TTC549 (cell line): ENCODE measurements around the gene IKZF1.

Experiments used
- FAIRE-seq: peaks from 2 replicates; lab custom pipeline; 2012; peaks lifted over from hg19 to GRCh38; lab: Jason Lieb, UNC

Gene IKZF1

DNA sequence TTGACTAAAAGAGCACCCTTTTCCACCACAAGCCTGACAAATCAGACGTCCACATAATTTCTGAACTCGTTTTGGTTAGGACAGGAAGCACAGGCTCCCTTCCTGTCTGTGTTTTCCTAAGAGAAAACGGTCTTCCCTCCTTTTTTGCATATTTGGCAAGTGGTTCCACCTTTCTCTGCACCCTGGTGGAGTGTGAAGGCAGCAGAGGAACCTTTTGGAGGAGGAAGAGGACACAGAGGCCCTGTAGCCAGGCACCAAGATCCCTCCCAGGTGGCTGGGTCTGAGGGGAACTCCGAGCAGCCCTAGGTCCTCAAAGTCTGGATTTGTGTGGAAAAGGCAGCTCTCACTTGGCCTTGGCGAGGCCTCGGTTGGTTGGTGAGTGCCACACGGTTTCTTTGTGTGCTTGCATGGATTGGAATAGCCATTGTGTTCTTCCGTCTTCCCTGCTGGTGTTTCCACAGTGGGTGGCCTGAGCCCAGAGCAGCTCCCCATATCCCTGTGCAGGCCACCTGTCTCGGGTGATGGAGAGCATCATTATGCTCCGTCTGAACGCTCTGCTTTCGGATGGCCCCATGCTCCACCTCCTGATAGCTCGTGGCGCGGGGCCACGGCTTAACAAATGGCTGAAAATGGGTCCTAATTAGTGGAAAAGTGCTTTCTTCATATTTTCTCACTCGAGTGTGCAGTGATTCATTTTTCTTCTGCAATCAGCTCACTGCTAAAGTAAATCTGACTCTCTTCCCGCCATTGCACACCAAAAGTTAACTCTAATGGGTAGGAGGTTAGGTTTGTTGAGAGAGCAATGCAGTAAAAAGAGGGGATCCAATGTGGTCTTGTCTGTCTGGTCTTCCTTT, 4.2 kb downstream of the IKZF1 start:
- no peak for FAIRE-seq

DNA sequence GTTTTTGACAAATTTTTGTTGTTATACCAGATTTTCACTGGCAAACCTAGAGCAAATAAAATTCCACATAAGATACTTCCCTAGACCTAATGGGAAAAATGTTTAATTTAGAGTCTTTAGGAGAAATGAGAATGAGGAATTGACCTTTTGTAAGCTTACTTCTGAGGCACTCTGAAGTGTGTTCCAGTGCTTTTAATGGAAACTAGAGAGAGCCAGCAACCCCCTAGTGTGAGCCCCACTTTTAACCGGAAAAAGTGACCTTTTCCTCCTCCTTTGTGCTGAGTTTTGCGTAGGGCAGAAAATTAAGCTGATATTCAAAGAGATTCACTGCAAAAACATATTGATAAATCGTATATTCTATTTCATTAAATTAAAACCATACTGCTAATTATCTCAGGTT, 5.2 kb downstream of the IKZF1 start:
- FAIRE-seq: no peak

DNA sequence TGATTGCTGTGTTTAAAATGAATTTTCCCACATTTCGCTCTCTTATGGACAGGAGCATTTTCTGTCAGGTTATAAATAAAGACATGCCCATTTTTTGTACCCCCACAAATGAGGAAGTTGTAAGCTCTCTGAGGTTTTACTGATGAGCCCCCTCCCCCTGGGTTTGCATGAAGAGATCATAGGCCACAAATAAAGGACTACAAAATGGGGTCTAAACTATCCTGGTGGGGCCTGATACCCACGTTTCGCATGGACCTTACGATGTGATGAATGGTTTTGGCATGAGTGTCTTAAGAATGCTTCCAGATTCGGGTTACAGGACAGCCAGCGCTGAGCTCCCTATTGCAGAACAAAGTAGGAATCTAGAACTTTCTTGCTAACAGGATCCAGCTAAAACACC, 5.8 kb downstream of the IKZF1 start:
- no peak for FAIRE-seq

DNA sequence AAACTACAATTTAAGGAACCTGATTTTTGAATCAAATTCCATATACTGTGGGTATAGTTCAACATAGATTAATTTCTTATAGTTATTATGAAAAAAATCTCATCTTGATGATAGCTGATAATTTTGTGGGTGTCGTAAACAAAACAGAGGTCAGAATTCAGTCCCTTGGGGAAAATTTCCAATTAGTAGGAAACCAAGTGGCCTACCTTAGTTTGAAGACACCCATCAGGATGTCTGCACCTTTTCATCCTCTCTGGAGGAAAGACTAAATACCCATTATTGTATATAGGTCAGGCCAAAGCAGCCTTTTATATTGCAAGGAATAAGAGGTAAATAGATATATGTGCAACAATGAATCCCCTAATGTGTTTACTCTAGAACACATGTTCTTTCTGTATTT, 6.4 kb downstream of the IKZF1 start:
- no peak for FAIRE-seq

DNA sequence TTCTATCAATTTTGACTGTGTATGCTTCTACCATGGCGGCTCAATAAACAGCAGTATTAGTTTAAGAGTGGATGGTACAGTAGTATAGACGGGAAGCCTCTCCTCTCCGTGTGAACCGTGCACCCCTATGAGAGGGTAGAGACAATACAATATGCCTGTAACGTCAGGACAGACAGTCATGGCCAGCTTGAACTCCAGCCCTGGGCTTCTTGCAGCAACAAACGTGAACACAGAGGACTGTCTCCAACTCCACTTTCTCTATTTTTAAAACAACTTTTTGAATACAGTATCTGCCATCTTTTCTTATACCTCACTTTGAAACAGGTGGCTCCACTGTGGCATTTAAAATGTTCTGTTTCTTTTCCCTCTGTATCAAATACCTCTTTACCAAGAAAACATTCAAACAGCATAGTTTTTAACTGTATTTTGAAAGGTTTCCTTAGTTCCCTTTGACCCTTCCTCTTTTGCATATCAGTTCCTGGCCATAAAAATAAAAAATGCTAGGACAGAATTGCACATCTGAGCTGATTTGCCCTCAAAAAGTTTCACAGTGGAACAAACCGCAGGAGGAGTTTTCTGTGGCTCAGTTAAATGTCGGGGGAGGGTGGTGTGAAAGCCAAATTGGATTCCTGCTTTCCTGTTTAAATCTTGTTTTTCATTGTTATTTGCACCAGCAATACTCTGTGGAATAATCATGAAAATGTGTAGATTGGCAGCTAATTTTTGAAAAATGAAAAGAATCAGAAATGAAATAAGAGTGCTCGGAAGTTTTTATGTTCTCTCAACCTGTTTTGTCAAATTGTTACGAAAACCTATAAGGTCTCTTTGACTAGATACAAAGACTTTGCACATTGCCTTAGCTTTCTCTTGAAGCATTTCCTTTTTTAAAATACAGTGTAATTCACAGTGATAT, 8.0 kb downstream of the IKZF1 start:
- no peak for FAIRE-seq

DNA sequence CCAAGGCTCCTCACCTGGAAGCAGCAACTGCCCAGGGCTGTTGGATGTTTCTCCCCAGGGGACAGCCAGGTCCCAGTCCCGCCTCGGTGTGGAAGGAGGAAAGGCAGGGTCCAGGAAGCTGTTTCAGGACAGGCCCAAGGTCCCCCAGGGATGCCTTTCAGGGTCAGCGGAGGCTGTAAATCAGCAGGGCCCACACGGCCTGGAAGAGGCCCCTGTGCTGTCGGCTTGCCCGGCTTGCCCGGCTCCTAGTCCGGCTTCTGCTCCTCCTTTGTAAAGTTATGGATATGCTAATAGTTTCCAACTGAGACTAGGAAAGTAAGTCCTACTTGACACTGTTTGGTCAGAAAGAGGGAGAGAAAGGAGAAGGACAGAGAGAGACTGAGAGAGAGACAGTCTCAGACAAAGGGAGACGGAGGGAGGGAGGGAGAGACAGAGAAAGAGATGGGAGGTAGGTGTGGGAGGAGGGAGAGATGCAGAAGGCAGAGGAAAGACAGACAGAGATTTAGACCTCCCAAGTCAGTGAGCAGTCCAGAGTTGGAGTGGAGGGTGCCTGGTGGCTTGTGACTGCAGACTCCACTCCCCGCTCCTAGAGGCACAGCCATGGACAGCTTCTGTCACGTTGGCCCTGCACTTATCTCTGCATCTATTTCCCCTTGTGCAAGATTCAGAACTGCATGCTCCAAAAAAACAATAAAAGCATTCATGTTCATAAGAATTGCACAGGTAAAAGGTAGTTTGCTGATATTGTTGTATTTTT, 10.5 kb downstream of the IKZF1 start:
- FAIRE-seq: no peak

DNA sequence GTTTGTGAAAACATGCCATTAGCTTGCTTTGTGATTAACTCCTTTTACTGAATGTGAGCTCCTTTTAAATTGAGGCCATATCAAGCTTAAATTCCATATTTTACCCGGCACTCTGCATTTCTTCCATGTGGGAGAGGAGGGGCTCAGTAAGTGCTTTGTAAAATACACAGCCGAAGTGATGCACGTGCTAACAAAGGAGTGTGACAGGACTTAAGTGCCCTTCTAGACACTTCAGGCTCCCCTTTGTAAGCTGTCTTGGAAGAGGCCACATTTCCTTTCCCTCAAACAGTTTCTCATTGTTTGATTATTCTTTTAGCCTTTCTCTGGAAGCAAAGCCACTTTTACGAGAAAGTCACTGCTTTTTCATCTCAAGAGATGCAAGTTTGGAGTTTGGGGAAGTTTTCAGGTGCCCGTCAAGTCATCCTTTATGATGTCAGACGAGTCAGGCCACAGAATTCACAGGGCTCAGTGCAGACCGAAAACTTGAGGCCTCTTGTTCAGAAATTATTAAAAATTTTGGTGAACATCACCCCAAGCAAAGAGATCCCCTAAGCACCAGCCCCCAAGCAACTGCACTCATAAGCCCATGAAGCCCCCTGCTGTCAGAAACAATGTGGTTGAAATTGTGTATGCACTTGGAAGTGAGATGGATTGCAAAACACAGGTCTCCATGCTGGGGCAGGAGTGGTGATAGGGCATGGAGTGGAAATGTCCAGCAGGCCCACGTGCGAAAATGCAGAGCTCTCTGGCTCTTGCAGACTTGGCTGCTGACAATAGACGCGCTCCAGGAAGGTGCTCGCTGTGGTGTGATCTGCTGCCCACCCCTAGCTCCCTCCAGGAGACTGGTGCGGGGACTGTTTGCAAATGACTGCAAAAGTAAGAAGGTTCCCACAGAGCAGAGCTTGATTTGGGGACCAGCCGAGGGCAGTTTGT, 11.5 kb downstream of the IKZF1 start:
- no peak for FAIRE-seq

DNA sequence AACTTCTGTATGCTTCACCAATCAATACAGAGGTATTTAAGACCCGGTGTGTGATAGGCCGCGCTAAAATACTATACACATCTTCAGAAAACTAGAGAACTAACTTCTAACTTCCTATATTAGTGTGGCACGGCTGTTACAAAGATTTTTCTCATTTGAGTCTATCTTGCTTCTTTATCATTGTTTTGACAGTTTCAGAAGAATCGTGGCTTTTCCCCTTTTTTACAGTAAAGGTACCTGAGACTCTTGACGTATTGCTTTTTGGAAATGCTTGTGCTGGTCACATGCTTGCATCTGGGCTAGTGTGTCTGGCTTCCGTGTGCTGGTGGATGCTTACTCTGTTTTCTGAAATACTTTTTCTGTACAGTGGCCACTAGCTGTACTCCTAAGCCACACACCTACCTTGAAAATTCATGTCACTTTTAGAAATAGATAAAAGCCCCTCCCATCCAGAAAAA, 12.7 kb downstream of the IKZF1 start:
- FAIRE-seq: no peak

DNA sequence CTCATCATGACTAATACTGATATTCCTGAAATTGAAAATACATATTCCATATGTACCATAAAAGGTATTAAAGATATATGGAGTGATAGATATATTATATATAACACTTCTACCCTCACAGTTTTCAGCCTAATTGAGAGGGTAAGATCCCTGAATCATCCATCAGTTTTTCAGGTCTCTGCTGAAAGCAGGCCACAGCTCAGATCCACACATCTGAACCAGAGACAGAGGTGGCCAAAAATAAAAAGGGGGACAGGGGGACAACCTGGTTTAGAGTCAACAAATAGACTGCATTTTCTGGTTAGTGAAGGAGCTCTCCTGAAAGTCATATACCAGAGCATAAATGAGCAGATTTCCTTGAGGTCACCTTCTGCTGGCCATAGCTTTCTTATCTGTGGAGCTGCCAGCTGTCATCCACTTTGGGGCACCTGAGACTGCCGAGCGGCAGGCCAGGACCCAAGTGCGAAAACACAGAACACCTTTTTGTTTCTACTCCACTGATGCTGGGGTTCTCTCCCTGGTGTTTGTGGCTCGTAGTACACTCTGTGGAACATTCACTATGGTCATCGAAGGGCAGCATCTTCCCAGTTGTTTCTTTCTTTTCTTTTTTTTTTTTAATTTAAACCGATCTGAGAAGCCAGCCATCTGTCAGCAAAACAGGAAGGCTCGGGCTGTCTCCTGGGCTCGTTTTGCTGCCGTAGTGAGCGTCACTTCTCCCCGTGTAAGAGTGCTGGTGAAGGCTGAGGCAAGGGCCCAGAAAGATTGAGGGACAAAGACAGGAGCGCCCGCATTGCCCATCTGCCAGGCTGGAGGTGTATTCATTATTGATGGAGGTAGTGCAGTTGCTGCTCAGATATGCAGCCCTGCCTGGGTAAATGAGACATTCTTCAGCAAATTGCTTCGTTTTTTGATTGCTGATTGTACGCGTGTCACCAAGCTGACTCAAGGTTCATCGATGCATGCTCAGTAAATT, 13.5 kb downstream of the IKZF1 start:
- FAIRE-seq: no peak

DNA sequence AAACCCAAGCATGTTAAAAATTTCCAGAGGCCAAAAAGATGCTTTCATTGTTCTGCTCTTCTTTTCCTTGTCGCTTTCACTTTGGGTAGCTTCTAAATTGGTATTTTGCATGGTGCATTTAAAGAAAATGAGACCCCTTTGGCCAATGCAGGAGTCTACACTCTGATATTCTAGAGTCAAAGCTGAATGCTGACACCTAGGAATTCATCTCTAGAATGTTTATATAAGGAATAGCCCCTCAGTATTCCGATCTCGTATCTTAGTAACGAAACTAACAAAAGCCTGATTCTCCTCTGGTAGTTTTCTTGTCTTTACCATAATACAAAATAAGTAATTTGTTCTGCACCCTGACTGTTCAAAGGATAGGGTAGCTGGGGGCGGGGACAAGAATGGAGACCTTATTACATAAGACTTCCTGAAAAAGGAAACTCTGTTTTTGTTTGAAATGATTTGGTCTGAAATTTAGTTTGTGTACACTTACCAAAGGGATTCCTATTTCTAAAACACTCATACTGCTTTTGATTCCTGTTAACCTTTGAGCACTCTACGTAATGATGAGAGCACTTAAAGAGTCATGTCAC, 17.1 kb downstream of the IKZF1 start:
- no peak for FAIRE-seq

DNA sequence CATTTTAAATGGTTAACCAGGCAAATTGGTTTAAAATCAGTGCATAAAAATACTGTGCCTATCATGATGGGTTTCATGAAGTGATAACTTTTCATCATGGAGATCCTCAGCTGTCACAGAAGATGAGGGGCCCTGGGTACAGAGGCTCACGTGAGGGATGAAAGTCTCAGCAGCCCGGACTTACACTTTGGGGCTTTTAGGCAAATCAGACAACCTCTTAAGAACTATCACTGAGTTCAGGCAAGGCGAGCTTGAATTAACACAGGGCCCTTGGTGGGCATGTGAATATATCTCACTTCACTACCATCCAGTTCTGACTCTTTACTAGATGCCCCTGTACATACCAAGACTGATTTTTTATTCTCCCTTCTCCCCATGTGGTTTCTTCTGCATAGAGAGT, 19.6 kb downstream of the IKZF1 start:
- no peak for FAIRE-seq

DNA sequence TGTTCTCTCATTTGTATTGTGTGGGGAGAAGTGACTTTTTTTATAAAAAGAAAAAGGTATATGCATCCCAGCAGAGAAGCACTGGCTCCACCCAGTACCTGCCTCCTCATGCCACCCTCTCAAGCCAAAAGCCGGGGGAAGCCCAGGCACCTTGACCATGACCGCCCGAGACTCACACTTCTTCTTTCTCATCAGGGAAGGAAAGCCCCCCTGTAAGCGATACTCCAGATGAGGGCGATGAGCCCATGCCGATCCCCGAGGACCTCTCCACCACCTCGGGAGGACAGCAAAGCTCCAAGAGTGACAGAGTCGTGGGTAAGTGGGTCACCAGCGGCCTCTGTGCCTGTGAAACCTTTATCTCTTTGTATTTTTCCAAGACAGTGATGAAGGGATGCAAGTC, 22.9 kb downstream of the IKZF1 start:
- FAIRE-seq: no peak

DNA sequence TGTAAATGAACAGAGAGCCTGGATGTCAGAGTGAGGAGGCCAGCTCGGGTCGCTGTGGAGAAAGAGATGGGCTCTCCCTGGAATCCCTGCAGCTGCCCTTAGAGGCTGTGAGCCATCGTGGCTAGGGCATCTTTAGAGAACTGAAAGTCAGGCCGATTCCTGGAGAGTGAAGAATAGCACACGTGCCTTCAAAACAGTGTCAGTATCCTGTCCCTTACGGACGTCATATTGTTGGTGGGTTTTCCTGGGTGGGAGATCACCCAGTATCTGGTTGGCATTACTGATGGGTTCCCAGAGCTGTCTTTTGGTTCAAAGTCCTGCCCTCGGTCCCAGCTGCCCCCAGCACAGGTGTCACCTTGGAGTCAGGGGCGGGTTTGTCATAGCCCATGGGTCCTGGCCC, 25.3 kb downstream of the IKZF1 start:
- no peak for FAIRE-seq

DNA sequence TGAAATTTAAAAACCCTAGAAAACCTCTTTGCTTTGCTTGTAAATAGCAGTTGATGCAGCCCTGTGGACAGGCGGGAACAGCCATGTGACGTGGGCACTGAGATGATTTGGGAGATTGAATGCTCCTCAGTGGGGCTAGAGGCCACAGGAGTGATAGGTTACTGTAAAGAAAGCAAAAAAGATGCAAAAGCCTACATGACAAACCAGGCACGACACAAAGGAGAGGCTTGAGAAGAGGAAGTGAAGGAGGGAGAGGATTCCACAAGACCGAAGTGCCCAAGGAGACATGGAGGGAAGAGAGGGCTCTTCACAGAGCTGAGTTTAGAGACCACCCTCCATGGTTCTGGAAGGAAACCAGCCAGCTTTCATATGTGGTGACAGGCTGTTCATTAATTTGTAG, 25.7 kb downstream of the IKZF1 start:
- no peak for FAIRE-seq

DNA sequence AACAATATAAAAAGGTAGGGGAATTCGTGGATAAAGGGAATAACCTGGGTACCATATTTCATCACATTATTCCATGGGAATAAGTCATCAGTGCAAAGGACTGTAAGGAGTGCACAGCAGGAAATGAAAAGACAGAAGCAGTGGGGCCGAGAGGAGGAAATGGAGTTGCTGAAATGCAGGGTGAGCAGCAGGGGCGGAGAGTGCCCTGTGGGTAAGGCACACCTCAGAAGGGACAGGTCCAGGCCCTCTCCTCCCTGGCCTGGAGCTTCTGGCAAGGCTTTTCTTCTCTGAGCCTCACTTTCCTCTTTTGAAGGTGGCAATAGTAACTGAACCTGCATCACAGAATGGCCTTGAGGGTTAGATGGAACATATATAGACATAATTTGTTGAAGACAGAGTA, 26.2 kb downstream of the IKZF1 start:
- no peak for FAIRE-seq

DNA sequence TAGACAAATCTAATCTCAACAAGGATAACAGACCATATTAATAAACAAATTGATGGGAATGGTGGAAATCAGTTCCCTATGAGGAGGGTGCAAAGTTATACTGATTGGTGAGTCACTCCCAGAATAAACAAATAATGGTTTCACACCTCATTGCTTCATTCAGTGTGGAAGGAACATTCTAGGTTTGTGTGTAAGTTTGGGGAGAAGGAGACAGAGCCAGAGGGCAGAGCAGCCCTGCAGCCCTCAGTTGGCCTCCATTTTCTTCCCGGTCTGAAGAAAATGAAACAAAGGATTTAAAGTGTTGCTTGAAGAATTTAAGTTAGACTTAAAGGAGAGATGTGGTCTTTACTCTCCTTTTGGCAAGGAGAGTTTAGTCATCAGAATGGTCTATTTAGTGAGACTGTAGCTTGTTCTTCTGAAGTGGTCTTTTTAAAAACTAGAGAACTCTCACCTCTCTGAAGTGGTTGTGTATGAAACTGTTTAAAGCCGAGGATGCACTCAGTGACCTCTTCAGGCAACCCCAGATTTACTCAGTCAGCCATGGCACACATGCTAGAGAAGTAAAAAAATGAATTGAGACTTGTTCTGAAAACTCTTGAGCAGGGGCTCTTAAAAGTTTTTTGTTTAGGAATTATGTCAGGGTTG, 27.2 kb downstream of the IKZF1 start:
- no peak for FAIRE-seq

DNA sequence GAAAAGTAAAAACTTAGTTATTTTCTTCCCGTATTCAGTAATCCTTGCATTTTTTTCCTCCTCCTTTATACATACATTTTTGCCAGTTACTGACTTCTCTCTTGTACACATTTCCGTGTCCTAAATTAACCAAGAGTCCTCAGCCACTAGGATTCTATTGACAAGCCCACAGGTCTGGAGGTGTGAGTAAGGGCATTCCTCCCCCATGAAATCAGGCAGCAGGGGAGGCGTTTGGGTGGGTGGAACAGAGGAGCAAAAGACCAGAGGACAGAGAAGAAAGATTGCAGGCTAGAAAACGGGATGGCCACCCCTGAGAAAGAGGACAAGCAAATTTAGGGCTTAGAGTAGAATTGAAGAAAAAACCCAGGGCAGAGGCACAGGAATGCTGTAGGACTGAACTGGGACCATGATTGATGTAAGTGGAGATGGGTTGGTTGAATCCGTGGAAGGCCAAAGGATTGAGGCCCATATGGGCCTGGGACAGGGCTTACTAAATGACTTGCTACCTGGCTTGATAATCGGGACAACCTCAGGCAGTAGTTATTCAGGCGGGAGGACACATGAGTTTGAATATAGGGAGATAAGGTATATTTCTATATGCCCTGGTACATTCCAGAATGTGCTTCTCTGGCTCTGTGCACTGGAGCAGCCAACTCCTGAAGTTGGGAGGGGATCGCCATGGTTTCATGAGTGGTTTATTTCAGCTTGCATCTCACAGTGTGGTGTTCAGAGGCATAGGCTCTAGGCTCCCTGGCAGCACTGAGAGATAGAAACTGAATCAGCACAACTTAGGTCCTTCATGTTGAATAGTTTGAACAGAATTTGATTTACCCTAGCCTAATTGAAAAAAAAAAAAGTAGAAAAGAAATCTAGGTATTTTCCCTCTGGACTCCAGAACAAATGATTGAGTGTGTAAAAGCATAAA, 28.0 kb downstream of the IKZF1 start:
- FAIRE-seq: no peak

DNA sequence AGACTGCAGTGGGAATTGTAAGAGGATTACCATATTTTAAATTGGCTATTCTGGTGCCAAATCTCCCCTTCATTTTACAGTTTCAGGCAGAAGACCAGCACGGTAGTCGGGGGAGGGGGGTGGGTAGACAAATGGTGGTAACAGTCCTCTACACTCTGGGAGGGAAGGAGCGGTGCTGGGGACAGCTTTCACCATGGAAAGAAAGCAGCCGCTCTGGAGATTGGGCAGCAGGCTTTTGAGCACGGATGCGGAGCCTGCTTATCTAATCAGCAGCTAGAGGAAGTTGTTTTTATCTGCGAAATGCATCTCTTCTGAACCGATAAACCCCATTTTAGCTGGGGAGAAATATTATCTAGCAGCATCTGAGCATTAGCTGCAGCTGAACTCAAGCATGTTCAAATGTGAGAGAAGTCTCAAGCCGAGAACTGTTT, 28.7 kb downstream of the IKZF1 start:
- no peak for FAIRE-seq
